ENCODE data around the gene EPHX1.

- no peak for TF ChIP-seq POLR2A (IDR thresholded peaks at IDR 0.05; ENCODE audit: low read length)
- no peak for TF ChIP-seq GATA1 (IDR thresholded peaks at IDR 0.05; ENCODE audit: low read depth, low read length)
Observed at GRCh38 chr1:225777058-225777582, 32.8 kb upstream of the EPHX1 start.

Data from erythroblast (primary cell).